GM12801 (cell line): Measurements from ENCODE around the gene SLC25A25.

Source experiments
- TF ChIP-seq, protein P1 (sequence below): IDR thresholded peaks from one replicate; pipeline ENCODE4 v1.5.1; 2011; ENCODE audit warnings: control low read depth; ENCODE audit not compliant: insufficient read length; ENCODE audit errors: extremely low read depth

Gene SLC25A25

DNA sequence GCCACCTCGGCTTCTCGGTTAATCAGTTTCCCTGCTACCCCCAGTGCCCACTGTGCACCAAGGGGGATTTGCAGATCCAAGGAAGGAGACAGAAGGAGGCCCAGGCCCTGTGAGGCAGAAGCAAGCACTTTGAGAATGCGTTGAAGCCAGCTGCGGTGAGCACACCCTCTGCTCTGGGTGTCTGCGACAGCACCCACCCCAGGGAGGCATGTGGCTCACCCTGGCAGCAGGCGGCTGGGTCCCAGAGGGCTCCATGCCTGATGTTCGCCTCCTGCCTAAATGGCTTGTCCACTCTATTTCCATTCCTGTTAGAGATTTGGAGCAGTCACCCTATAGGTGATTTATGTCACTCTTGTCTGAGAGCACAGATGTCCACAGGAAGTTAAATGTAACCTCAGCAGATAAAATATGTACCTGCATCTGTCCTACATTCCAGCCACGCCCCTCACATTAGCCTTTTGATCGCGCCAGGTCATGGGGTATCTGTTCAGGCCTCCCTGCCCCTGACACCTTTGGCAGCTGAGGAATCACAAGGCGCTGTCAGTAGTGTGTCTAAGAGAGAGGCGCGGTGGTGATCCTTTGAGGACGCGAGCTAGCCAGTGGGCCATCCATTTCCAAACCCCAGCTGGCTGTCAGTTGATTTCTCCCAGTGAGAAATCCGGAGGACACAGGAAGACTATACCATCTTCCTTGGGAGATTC is 31.3 kb downstream of the SLC25A25 start:
- TF ChIP-seq, protein P1, sequence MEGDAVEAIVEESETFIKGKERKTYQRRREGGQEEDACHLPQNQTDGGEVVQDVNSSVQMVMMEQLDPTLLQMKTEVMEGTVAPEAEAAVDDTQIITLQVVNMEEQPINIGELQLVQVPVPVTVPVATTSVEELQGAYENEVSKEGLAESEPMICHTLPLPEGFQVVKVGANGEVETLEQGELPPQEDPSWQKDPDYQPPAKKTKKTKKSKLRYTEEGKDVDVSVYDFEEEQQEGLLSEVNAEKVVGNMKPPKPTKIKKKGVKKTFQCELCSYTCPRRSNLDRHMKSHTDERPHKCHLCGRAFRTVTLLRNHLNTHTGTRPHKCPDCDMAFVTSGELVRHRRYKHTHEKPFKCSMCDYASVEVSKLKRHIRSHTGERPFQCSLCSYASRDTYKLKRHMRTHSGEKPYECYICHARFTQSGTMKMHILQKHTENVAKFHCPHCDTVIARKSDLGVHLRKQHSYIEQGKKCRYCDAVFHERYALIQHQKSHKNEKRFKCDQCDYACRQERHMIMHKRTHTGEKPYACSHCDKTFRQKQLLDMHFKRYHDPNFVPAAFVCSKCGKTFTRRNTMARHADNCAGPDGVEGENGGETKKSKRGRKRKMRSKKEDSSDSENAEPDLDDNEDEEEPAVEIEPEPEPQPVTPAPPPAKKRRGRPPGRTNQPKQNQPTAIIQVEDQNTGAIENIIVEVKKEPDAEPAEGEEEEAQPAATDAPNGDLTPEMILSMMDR = no peak

DNA sequence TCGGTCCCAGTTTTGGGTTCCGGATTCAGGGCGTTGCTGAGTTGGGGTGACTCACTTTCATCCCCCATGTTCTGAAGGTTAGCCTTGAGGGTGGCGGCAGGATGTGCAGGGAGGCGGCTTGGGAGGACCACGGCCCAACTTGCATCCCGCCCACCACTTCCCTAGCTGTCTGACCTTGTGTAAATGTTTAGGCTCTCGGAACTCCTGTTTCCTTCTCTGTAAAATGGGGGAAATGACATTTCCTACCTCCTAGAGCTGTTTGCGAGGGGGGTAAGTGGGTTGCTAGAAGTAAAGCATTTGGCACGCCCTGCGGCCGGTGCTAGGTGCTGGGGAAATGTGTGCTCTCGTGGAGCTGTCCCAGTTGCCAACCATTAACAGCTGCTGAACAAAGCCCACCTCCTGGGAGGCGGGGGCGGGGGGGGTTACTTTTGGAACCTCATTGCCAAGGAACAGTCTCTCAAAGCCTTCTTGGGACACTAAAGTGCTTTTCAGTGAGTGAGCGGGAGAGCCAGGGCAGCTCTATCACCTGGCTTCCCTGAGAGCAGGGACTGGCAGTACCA is 32.0 kb downstream of the SLC25A25 start:
- TF ChIP-seq, protein P1 = no peak

DNA sequence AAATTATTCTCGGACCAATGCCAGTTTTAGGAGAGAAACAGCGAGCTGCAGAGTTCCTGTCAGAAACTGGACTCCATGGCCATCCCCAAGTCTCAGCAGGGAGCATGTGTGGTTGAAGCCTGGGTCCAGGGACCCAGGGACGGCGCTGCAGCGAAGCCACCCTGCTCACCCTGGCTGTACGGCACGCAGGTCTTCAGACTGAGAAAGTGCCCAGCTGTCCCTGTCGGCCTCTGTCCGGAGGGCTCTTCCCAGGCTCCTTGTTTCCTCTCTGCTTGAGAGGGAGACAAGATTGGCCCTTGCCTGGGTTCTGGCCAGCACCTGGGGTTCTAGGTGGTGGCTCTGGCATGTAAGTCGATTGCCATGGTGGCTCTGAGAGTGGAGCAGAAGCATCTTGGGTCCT is 32.5 kb downstream of the SLC25A25 start:
- TF ChIP-seq, protein P1 = no peak

DNA sequence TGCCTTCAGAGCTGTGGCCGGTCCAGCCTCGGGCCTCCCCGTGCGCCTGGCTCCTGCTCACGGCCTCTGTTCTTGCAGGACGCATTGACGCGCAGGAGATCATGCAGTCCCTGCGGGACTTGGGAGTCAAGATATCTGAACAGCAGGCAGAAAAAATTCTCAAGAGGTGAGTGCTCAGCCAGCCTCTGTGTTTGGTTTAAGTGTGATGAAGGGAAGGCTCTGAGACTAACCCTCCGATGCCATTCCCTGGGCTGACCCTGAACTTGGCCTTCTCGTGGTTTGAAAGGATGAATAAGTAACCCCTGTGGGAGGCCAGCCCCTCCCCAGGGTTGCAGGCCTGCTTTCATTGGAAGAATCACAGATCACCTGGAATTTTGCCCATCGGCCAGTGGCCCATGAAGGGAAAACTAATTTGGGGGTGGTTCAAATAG is 33.2 kb downstream of the SLC25A25 start:
- TF ChIP-seq, protein P1 = no peak

DNA sequence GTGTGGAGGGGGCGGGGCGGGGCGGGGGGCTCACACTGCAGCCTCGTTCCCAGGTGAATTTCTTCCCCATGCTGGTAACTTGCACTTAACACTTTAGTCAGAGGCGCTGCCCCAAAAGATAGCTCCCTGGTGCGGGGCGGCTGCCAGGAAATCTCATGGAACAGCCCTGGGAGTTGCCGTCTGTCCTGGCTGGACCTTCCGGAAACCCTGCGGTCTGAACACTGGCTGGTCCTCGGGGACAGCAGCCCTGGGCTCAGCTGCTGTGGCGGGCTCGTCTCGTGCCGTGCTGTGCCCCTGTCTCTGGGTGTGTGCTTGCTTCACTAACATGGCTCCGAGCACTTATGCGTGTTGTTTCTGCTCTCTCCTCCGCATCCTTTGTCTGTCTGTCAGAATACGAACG is 33.7 kb downstream of the SLC25A25 start:
- TF ChIP-seq, protein P1 = no peak

DNA sequence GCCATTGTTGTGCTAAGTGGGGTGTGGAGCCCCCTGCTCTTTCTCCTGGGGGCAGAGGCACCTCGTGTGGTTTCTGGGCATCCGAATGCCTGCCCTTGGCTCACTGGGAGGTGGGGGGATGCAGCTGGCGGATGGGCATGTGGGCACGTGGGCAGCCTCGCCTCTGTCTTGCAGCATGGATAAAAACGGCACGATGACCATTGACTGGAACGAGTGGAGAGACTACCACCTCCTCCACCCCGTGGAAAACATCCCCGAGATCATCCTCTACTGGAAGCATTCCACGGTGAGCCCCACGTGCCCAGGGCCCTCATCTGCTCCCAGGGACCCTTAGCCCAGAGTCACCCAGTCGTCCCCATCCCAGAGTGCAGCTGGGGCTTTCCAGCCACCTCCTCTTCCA is 34.2 kb downstream of the SLC25A25 start:
- TF ChIP-seq, protein P1 = no peak

DNA sequence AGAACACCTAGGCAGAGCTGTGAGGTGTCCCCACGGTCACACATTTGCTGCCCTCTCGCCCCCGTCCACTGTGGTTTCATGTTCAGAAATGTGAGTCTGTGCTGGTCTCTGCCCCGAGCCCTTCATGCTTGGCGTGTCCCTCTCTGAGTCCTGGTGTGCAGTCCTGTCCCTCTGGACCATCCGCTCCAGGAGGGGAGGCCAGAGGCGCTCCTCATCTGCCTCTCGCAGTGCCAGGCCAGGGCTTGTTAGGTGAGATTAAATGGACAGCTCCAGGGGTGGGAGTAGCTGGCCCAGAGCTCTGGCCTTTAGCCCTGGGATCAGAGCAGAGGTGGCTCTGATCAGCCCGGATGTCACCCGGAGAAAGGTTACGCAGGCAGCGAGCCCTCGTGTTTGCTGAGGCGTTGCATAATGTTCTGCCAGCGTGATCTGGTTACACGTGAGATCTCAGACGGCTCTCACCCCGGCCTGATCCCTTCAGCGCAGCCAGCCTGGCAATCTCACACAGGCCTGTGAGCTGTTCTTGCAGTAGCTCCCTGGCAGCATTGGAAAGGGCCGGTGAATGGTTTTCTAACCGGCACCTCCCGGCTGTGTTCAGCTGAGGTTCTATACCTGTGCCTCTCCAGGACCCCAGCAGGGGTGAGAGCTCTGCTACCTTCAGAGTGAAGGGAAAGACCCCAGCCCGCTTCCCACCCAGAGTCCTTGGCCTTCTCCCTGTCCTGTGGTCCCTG is 35.0 kb downstream of the SLC25A25 start:
- TF ChIP-seq, protein P1 = no peak
